HCT116 (cell line): Measurements from ENCODE around the gene TSPAN16. TPM values are rescaled to one million over a fixed set of nuclear protein-coding genes. Genes with fewer than 3 reads are reported as not detected.

Experiments
- ATAC-seq: fragments of 200-7000 bp; cut with Tn5 transposase; 2 replicates; pipeline ENCODE4 v1.9.1; 2020; ENCODE audit warnings: mild to moderate bottlenecking, moderate library complexity
- BruUV-seq: library from RNA; stranded (reverse); fragments of 400-500 nt; replicated peaks from 2 replicates; lab custom pipeline; 2021; lab: Mats Ljungman, UMichigan
- CTCF ChIA-PET: fragments of 300-600 bp; sonication (Branson Sonifier 250); formaldehyde crosslinking; loops from one replicate; lab custom pipeline; 2021; ENCODE audit warnings: antibody characterized with exemption; lab: Charles Lee
- POLR2A ChIA-PET: fragments of 300-600, 350-600 bp; sonication (Branson Sonifier 250); formaldehyde crosslinking; loops from one replicate; lab custom pipeline; 2021; ENCODE audit warnings: antibody characterized with exemption; lab: Charles Lee
- RAD21 ChIA-PET, 2 experiments: fragments of 300-600 bp; sonication (Branson Sonifier 250); formaldehyde crosslinking; loops; one replicate each; lab custom pipeline; 2023; ENCODE audit warnings: low total read pairs in 2 of 2; ENCODE audit not compliant: uncharacterized antibody in 2 of 2, unreplicated experiment in 2 of 2, low non-redundant PET in 1 of 2; lab: Charles Lee
- DNase-seq: peaks from one replicate; pipeline ENCODE4 v3.0.0-alpha.2; 2010; ENCODE audit warnings: low read depth, low spot score
- H2AFZ ChIP-seq: fragments of 200-600 bp; shearing (Covaris generic), sonication (generic); 2 replicates; pipeline ENCODE4 v1.6.1; 2017; ENCODE audit warnings: low read depth, mixed run types, mixed read lengths, antibody characterized with exemption, low read length; ENCODE audit not compliant: poor library complexity, severe bottlenecking
- H3K27ac ChIP-seq: 2 replicates; pipeline ENCODE4 v1.5.1; 2012; ENCODE audit warnings: low read depth, low read length
- H3K27me3 ChIP-seq: fragments of 200-600 bp; sonication (generic); 2 replicates; pipeline ENCODE4 v1.6.1; 2016; ENCODE audit warnings: mixed run types, low read length, mixed read lengths; ENCODE audit not compliant: insufficient read depth
- H3K36me3 ChIP-seq, 2 experiments: fragments of 200-500 bp in 1 of 2; fragments of 200-600 bp in 1 of 2; sonication (Bioruptor generic) in 1 of 2; sonication (generic) in 1 of 2; 2 replicates each; pipeline versions ENCODE4 v1.5.1 to v1.6.1; 2014 to 2016; ENCODE audit warnings: low read length in 2 of 2, inconsistent platforms in 1 of 2, mixed read lengths in 1 of 2, mixed run types in 1 of 2; ENCODE audit not compliant: insufficient read depth in 2 of 2, control insufficient read depth in 1 of 2
- H3K4me1 ChIP-seq, 2 experiments: fragments of 200-600 bp in 1 of 2; sonication (generic) in 1 of 2; 2 replicates each; pipeline versions ENCODE4 v1.5.1 to v1.6.1; 2012 to 2017; ENCODE audit warnings: low read length in 2 of 2, inconsistent platforms in 1 of 2, mild to moderate bottlenecking in 1 of 2, mixed read lengths in 1 of 2, mixed run types in 1 of 2, moderate library complexity in 1 of 2; ENCODE audit not compliant: insufficient read depth in 2 of 2, control insufficient read depth in 1 of 2
- H3K4me2 ChIP-seq: fragments of 200-600 bp; sonication (generic); 2 replicates; pipeline ENCODE4 v1.6.1; 2017; ENCODE audit warnings: mixed run types, low read length, mixed read lengths
- H3K4me3 ChIP-seq, 2 experiments: fragments of 200-600 bp in 1 of 2; sonication (generic) in 1 of 2; replicated peaks in 1 of 2; 2 replicates each; pipeline ENCODE4 v1.5.1; 2011 to 2016; ENCODE audit warnings: low read length in 2 of 2, control low read depth in 1 of 2, low read depth in 1 of 2, mild to moderate bottlenecking in 1 of 2, mixed read lengths in 1 of 2, mixed run types in 1 of 2
- H3K79me2 ChIP-seq: fragments of 200-600 bp; sonication (generic); 2 replicates; pipeline ENCODE4 v1.6.1; 2017; ENCODE audit warnings: mild to moderate bottlenecking, mixed run types, low read length, moderate library complexity, mixed read lengths; ENCODE audit not compliant: insufficient read depth
- H3K9ac ChIP-seq: fragments of 200-600 bp; sonication (generic); 2 replicates; pipeline ENCODE4 v1.6.1; 2016; ENCODE audit warnings: low read length, mixed read lengths
- H3K9me2 ChIP-seq: fragments of 200-600 bp; sonication (generic), shearing (Covaris generic); 2 replicates; pipeline ENCODE4 v1.6.1; 2017; ENCODE audit warnings: mixed run types, mild to moderate bottlenecking, moderate library complexity; ENCODE audit not compliant: insufficient read depth
- H3K9me3 ChIP-seq, 2 experiments: fragments of 200-500 bp in 1 of 2; fragments of 200-600 bp in 1 of 2; sonication (Bioruptor generic) in 1 of 2; sonication (generic) in 1 of 2; 2 replicates each; pipeline ENCODE4 v1.6.1; 2014 to 2017; ENCODE audit warnings: low read length in 2 of 2, mixed read lengths in 2 of 2, inconsistent platforms in 1 of 2, low read depth in 1 of 2, mild to moderate bottlenecking in 1 of 2, mixed run types in 1 of 2, moderate library complexity in 1 of 2; ENCODE audit not compliant: control insufficient read depth in 1 of 2, insufficient read depth in 1 of 2
- H4K20me1 ChIP-seq: fragments of 200-600 bp; sonication (generic), shearing (Covaris generic); 2 replicates; pipeline ENCODE4 v1.6.1; 2017; ENCODE audit warnings: mixed run types, mild to moderate bottlenecking, moderate library complexity; ENCODE audit not compliant: insufficient read depth
- EZH2phosphoT487 ChIP-seq: fragments of 200-600 bp; IDR thresholded peaks from 2 replicates; pipeline ENCODE4 v1.6.1; 2018; ENCODE audit warnings: antibody characterized with exemption, borderline replicate concordance
- POLR2A ChIP-seq: IDR thresholded peaks from 2 replicates; pipeline ENCODE4 v1.7.0; 2011; ENCODE audit warnings: borderline replicate concordance; ENCODE audit not compliant: insufficient read depth, insufficient read length; ENCODE audit errors: extremely low read depth
- POLR2AphosphoS5 ChIP-seq: IDR thresholded peaks from 2 replicates; pipeline ENCODE4 v1.6.1; 2011; ENCODE audit warnings: mild to moderate bottlenecking, low read depth, low read length, moderate library complexity
- RAD21 ChIP-seq: IDR thresholded peaks from 2 replicates; pipeline ENCODE4 v1.6.1; 2012; ENCODE audit warnings: low read depth, mild to moderate bottlenecking
- SIN3A ChIP-seq: IDR thresholded peaks from 2 replicates; pipeline ENCODE4 v1.6.1; 2012; ENCODE audit warnings: low read depth
- YY1 ChIP-seq: IDR thresholded peaks from 2 replicates; pipeline ENCODE4 v1.6.1; 2011; ENCODE audit warnings: low read length, low read depth, moderate library complexity, mild to moderate bottlenecking; ENCODE audit not compliant: insufficient replicate concordance; ENCODE audit errors: extremely low read depth
- intact Hi-C: fragments of 100-400 bp; cut with micrococcal nuclease; formaldehyde crosslinking; loops from 2 replicates; pipeline ENCODE4 v1.10.0; 2022
- total RNA-seq: library from RNA; stranded (reverse); gene quantifications from one replicate; pipeline ENCODE4 v1.2.1, GENCODE V29; 2021; ENCODE audit not compliant: unreplicated experiment
- TF ChIP-seq, protein P1 (sequence below), 3 experiments: fragments of 200-600 bp in 1 of 3; sonication (generic) in 1 of 3; IDR thresholded peaks in 2 of 3; conservative IDR thresholded peaks in 1 of 3; 2 replicates each; pipeline ENCODE4 v1.5.1; 2012 to 2017; ENCODE audit warnings: low read depth in 2 of 3, low read length in 2 of 3, antibody characterized with exemption in 1 of 3, borderline replicate concordance in 1 of 3, control low read depth in 1 of 3, mild to moderate bottlenecking in 1 of 3, mixed read lengths in 1 of 3, mixed run types in 1 of 3, moderate library complexity in 1 of 3; ENCODE audit not compliant: insufficient read depth in 1 of 3

TSPAN16 gene
- total RNA-seq, 1 experiment from 2014 or later, result not detected

DNA sequence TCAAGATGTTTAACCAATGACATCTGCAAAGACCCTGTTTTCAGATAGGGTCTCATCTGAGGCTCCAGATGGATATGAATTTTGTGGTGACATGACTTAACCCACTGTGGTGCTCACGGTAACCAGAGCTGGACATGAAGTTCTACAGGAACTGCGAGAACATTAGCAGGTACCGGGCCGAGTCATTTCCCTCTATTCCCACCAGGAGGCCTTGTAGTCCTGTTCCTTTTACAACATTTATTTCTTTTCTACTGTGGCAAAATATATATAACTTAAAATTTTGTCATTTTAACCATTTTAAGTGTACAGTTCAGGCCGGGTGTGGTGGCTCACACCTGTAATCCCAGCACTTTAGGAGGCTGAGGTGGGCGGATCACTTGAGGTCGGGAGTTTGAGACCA lies 7.6 kb upstream of the TSPAN16 start:
- no TSS peak for BruUV-seq
- Histone ChIP-seq H3K4me3 (no peak overlapping the region), H3K9me3 (no peaks in the 10 kb centered on the region), H3K9ac (no peak overlapping the region), H3K4me2 (no peak overlapping the region), H3K9me2 (no peaks in the 10 kb centered on the region), H3K4me1 (peaks cover 3% of the 10 kb centered on the region in 2 experiments), H3K27ac (no peak overlapping the region)
- ChIA-PET CTCF (no interaction called here), RAD21 (interaction anchor here in 1 of 2 experiments (0.5 kb wide), 1 partner anchor 56 kb away, joined by 3 read pairs; no protein-coding TSS in a partner anchor)
- intact Hi-C loops, result no loop called here
- DNase-seq, result no peak
- no peak for TF ChIP-seq POLR2AphosphoS5
- peak; percentile 57 for TF ChIP-seq RAD21
- TF ChIP-seq, protein P1, sequence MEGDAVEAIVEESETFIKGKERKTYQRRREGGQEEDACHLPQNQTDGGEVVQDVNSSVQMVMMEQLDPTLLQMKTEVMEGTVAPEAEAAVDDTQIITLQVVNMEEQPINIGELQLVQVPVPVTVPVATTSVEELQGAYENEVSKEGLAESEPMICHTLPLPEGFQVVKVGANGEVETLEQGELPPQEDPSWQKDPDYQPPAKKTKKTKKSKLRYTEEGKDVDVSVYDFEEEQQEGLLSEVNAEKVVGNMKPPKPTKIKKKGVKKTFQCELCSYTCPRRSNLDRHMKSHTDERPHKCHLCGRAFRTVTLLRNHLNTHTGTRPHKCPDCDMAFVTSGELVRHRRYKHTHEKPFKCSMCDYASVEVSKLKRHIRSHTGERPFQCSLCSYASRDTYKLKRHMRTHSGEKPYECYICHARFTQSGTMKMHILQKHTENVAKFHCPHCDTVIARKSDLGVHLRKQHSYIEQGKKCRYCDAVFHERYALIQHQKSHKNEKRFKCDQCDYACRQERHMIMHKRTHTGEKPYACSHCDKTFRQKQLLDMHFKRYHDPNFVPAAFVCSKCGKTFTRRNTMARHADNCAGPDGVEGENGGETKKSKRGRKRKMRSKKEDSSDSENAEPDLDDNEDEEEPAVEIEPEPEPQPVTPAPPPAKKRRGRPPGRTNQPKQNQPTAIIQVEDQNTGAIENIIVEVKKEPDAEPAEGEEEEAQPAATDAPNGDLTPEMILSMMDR (IDR thresholded peaks at IDR 0.05 in 2 of 3, conservative IDR thresholded peaks at IDR 0.05 in 1 of 3; ENCODE audit: borderline replicate concordance in 1 of 3, insufficient read depth in 1 of 3, low read depth in 2 of 3, low read length in 2 of 3), result peak; percentile 25 to 52 (median 50); a peak in 5 of 6 replicates
- TF ChIP-seq, all 23 proteins: peak for 2
- POLR2A ChIA-PET, result no interaction called here
- H3K79me2 ChIP-seq, result no peaks in the 10 kb centered on the region
- H3K27me3 ChIP-seq, result no peaks in the 10 kb centered on the region
- no peaks in the 10 kb centered on the region for H3K36me3 ChIP-seq
- ATAC-seq, result peak; percentile 72
- peak overlapping the region; percentile 3 for H2AFZ ChIP-seq
- no peaks in the 10 kb centered on the region for H4K20me1 ChIP-seq

DNA sequence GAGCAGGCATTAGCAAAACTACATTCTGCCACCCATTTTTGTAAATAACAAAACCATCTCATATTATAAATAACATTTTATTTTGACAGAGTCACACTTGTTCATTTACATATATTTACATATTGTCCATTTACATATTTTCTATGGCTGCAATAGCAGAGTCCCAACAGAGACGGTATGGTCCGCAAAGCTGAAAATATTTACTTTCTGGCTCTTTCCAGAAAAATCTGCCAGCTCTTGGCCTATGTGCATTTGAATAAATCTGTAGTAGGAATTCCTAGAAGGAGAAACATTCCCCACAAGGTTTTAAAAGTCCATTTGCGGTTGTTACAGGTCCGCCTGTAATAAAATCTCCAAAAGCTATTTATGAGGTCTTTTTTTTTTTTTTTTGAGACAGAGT lies 5.7 kb upstream of the TSPAN16 start:
- peaks cover 9 to 15% of the 10 kb centered on the region in 2 experiments for H3K4me1 ChIP-seq
- no peak for TF ChIP-seq SIN3A
- no peak for TF ChIP-seq POLR2A
- no peak for TF ChIP-seq EZH2phosphoT487
- TF ChIP-seq YY1, result no peak
- H3K79me2 ChIP-seq, result no peaks in the 10 kb centered on the region
- H3K9me2 ChIP-seq, result no peaks in the 10 kb centered on the region
- no peak overlapping the region for H3K9ac ChIP-seq
- no peaks in the 10 kb centered on the region for H3K27me3 ChIP-seq
- H2AFZ ChIP-seq, result no peak overlapping the region
- H3K4me3 ChIP-seq, result no peak overlapping the region
- no peak overlapping the region for H3K4me2 ChIP-seq
- intact Hi-C loops, result loop anchor here (5.0 kb wide), 2 partner anchors 92 to 147 kb away; partner anchors contain the start of genes EPOR, ODAD3 and PRKCSH
- no peaks in the 10 kb centered on the region for H4K20me1 ChIP-seq
- ATAC-seq (no peak), DNase-seq (no peak)
- ChIA-PET RAD21 (no interaction called here), POLR2A (interaction anchor here (0.6 kb wide), 1 partner anchor 283 kb away, joined by 3 read pairs; no protein-coding TSS in a partner anchor), CTCF (no interaction called here)
- H3K9me3 ChIP-seq, result no peaks in the 10 kb centered on the region
- no TSS peak for BruUV-seq
- H3K36me3 ChIP-seq, result no peaks in the 10 kb centered on the region
- H3K27ac ChIP-seq, result no peak overlapping the region
